Suprapubic skin (tissue), 4 donors: ENCODE measurements around the gene HS6ST1.

Experiments
- EP300 ChIP-seq: sonication (generic); formaldehyde crosslinking; IDR thresholded peaks from one replicate; pipeline ENCODE4 v1.6.1; 2017; ENCODE audit warnings: antibody characterized with exemption
- POLR2A ChIP-seq, 2 donors: fragments of 450-650 bp; IDR thresholded peaks; one replicate each; pipeline ENCODE4 v1.6.1; 2017; ENCODE audit warnings: antibody characterized with exemption in 2 of 2, mild to moderate bottlenecking in 2 of 2, moderate library complexity in 2 of 2
- POLR2AphosphoS5 ChIP-seq, 3 donors: sonication (generic); formaldehyde crosslinking; IDR thresholded peaks; one replicate each; pipeline ENCODE4 v1.6.1; 2017; ENCODE audit warnings: antibody characterized with exemption in 3 of 3
- TF ChIP-seq, protein P1 (sequence below), 2 donors: fragments of 200-600 bp in 1 of 2; fragments of 450-650 bp in 1 of 2; sonication (generic) in 1 of 2; IDR thresholded peaks; one replicate each; pipeline ENCODE4 v1.5.1; 2016 to 2019; ENCODE audit warnings: antibody characterized with exemption in 2 of 2, mild to moderate bottlenecking in 1 of 2, moderate library complexity in 1 of 2

DNA sequence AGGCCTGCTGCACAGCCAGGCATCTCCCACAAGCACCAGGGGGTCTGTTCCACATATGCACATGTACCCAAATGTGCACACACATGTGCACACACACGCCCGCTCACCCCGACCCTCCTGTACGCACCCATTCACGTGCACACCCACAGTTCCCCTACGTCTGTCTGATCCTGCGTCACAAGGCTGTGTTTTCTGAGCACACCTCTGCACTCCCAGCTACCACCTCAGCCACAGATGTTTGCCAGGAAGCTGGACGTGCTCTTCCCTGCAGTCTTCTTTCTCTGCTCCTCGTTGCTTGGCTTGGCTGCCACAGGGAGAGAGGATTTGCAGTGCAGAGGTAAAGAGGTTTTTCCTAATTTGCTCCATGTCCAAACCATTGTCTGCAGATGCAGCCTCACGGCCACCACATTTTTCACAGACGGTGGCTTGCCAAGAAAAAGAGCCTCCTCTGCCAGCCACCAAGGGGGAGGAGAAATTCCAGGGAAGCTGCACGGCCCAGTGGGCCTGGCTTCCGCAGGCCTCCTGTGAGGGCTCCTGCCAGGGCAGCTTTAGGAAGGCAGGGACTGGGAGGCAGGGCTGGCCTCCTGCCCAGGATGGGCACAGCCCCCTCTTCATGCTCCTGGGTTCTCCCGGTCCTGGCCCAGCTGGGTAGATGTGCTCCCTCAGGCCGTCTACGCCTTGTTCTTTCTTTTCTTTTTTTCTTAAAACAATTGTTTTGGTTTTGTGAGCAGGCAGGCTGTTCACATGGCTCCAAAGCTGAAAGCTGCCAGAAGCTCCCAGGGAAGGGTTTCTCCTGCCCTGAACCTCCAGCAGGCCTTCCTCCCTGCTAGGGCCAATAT lies 29.3 kb upstream of the HS6ST1 start:
- TF ChIP-seq, protein P1, sequence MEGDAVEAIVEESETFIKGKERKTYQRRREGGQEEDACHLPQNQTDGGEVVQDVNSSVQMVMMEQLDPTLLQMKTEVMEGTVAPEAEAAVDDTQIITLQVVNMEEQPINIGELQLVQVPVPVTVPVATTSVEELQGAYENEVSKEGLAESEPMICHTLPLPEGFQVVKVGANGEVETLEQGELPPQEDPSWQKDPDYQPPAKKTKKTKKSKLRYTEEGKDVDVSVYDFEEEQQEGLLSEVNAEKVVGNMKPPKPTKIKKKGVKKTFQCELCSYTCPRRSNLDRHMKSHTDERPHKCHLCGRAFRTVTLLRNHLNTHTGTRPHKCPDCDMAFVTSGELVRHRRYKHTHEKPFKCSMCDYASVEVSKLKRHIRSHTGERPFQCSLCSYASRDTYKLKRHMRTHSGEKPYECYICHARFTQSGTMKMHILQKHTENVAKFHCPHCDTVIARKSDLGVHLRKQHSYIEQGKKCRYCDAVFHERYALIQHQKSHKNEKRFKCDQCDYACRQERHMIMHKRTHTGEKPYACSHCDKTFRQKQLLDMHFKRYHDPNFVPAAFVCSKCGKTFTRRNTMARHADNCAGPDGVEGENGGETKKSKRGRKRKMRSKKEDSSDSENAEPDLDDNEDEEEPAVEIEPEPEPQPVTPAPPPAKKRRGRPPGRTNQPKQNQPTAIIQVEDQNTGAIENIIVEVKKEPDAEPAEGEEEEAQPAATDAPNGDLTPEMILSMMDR (IDR thresholded peaks at IDR 0.05), result no peak
- TF ChIP-seq POLR2AphosphoS5 (IDR thresholded peaks at IDR 0.05) (no peak), EP300 (no peak), POLR2A (IDR thresholded peaks at IDR 0.05) (no peak)
